NCI-H2081 treated with DMSO at 0.1 percent for 48 hours (cell line): ENCODE data around the gene NMT2.
"Not testable (repeated sequence)": the region's sequence is repeated elsewhere in the genome, so short reads cannot be mapped to it uniquely, and the experiment has no call there.

Experiments used
- DNase-seq: peaks from one replicate; lab custom pipeline; 2025; lab: John Stamatoyannopoulos, UW

NMT2 gene

GRCh38 chr10:15168291-15168785 is at the start of gene NMT2:
Gene NMT2 (minus strand): TSS chr10:15168693. CDS start chr10:15168612, 81 bp downstream.
- DNase-seq: no peak

- no peak for DNase-seq
Observed at GRCh38 chr10:15216700-15217099, 48.2 kb upstream of the NMT2 start.

DNA sequence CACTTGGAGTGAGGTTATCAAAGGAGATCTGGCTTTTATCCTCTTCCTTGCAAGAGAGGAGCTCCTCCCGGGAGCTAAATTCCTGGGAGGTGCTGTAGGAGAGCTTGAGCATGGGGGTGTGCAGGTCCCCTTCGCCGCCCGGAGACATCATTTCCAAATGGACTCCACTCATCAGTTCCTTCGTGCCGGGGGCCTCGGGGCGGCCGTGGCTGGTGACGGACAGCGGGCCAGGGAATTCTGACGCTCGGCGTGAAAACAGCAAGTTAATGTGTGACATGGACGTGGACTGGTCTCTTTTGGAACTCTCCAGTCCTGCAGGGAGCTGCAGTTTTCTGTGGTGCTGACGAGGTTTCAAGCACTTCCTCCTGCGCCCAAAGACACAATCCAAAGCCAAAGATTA is 45.7 kb upstream of the NMT2 start:
- no peak for DNase-seq

DNA sequence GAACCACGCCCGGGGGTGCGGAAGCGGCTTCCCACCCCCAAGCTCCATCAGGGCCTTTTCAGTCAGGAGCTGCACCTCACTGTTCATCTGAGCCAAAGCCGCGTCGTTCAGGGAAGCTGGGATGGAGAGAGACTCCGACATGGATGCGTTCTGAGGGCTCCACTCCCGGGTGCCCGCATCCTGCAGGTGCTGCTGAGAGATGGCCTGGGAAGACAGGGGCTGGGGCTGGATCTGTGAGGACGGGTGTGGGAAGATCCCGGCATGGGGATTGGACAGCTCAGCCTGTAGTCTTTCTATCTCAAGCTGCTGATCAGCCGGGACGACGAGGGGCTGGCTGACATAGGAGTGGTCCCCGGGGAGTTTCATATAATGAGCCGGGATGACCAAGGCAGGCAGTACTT is 45.0 kb upstream of the NMT2 start:
- no peak for DNase-seq

DNA sequence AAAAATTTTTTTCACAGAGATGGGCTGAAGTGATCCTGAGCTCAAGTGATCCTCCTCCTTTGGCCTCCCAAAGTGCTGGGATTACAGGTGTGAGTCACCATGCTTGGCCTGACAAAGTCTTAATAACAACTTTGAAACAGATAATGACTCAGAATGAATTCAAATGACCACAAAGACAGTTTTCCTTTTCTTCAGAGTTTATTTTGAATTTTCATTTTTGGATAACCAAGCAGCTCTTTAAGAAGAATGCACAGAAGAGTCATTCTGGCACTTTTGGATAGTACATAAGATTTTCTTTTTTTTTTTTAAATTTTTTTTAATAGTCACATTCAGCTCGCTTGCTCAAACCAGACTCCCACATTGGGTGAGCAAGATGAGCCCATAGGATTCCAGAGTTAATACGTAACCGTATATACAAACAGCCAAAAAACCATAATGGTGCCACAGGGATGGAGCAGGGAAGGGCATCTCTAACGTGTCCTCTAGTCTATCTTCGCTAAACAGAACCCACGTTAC is 43.0 kb upstream of the NMT2 start:
- no peak for DNase-seq

GRCh38 chr10:15210521-15210920 is 42.0 kb upstream of the NMT2 start:
- no peak for DNase-seq

DNA sequence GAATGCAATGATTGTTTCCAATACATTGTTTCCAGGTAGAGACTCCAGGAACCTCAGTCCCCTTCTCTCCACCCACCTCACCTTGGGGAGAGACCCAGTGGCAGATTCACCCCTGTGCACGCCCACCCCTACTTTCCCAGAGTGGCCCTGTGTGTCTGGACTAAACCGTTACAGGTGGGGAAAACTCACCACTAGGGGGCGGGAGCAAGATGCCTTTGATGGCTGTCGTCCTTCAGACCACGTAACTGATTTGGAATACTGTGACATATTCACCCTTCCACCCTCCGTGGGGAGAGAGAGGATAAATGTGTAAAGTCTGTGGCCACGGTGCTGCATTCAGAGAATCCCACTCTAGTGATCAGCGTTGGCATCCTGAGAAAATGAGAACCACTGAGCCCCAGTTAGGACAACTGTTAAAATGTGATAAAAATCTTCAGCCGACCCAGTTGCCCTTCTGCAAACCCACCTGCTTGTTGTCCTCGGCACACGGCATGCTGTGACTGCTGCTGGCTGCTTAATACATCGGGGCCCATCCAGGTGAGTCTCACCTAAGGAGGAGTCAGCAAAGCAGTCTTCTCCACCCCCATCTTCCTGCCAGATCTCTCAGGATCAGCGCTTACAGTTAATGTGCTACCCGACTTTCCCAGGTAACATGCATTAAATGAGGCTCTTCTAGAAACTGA is 41.5 kb upstream of the NMT2 start:
- DNase-seq: no peak

DNA sequence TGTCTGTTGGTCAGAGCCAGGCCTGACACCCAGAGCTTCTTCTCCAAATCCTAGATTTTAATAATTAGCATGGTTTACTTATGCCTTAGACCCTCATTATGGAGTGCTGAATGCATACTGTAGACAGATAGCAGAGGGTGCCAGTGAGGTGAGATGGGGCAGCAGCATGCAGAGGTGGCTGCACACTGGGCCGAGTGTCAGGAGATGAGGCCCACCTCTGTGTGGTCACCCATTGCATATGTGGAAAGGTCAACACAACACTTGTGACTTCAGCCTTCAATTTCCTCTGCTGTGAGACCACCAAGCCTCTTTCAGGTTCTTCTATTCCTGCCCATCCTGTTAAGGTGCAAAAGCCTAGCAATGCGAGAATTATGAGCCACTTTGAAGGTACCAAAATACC is 39.7 kb upstream of the NMT2 start:
- DNase-seq: no peak

DNA sequence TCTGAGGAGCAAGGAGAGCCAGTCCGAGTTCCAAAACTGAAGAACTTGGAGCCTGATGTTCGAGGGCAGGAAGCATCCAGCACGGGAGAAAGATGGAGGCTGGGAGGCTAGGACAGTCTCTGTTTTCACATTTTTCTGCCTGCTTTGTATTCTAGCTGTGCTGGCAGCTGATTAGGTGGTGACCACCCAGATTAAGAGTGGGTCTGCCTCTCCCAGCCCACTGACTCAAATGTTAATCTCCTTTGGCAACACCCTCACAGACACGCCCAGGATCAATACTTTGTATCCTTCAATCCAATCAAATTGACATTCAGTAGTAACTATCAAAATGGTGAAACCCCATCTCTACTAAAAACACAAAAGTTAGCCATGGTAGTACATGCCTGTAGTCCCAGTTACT is 38.9 kb upstream of the NMT2 start:
- not testable (repeated sequence) for DNase-seq

DNA sequence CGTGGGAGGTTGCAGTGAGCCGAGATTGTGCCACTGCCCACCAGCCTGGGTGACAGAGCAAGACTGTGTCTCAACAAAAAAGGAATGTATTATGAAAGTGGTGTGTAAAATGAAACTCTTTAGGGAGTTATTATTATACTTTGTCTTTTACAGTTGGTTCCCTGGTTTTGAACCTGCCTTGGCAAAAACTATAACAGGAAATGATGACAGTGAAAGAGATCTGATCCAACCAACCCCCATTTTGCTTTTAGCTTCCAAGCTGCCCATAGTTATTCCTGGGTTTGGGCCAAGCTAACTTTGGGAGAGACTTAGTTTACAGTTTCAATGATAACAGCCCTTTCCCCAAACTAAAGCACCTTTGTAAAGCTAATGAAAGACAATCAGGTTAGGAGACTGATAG is 34.1 kb upstream of the NMT2 start:
- no peak for DNase-seq

DNA sequence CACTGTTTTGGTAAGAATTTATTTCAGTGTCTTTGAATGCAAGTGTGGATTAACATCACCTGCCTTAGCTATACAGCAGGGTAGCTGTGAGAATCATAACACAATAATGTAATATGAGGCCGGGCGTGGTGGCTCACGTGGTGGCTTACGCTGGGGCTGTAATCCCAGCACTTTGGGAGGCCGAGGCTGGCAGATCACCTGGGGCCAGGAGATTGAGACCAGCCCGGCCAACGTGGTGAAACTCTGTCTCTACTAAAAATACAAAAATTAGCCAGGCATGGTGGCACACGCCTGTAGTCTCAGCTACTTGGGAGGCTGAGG is 33.8 kb upstream of the NMT2 start:
- not testable (repeated sequence) for DNase-seq

GRCh38 chr10:15201589-15202300 is 33.3 kb upstream of the NMT2 start:
- DNase-seq: no peak

DNA sequence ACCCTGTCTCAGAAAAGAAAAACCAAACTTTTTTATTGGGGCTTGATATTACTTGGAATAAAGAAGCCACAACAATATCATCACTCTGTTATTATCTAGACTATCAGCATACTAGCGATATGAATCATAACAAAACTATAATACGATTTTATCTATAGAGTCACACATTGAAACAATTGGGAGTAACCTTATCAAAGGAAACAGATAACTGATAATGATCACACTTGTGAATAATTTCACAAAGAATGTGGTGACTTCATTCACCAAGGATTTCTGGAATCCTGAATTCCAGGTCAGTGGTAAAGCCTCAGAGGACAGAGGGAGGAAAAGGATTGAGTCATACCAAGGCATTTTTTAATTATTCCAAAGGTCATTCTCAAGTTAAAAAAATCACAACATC is 32.1 kb upstream of the NMT2 start:
- DNase-seq: no peak

- DNase-seq: no peak
Observed at GRCh38 chr10:15197911-15198310, 29.4 kb upstream of the NMT2 start.

GRCh38 chr10:15197276-15197675 is 28.8 kb upstream of the NMT2 start:
- DNase-seq: no peak

DNA sequence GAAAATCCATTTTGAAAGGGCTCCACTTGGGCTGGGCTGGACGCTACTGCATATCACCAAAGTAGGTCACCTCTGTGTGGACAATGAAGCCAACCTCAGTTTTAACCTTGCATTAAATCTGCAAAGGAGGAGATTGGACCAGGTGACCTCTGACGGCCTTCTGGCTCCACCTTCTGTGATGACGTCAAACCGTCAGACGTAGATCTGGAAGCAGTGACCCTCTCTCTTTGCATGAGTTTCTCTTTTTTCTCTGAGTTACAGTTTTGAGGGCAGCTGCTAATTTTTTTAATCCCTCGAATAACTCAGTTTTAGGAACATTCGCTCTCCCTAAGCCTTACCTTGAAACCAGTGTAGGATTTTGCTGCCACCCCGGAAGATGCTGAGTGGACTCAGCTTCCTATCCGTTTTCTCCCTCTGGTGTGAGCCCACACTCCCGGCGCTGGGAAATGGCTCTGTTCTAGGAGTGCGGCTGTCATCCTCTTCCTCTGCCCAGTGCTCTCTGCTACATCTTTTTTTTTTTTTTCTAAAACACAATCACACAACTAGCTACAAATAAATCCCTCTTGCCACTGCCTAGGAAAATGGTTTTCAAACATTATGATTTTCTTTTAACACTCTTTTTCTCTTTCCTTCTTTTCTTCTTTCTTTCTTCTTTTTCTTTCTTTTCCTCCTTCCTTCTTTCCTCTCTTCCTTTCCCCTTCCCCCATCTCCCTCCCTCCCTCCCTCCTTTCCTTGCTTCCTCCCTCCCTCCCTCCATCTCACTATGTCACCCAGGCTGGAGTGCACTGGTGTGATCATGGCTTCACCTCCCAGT is 27.7 kb upstream of the NMT2 start:
- no peak for DNase-seq

GRCh38 chr10:15189133-15189885 is 20.8 kb upstream of the NMT2 start:
- no peak for DNase-seq

GRCh38 chr10:15188603-15189002 is 20.1 kb upstream of the NMT2 start:
- DNase-seq: no peak

GRCh38 chr10:15183689-15184481 is 15.4 kb upstream of the NMT2 start:
- no peak for DNase-seq

- DNase-seq: no peak
Observed at GRCh38 chr10:15182540-15183207, 14.2 kb upstream of the NMT2 start.
